K562 (cell line): ENCODE measurements around the gene NGDN.

Experiments used
- EZH2 ChIP-seq: IDR thresholded peaks from 2 replicates; pipeline ENCODE4 v1.6.1; 2012; ENCODE audit warnings: low read depth, mild to moderate bottlenecking, inconsistent platforms, low read length, borderline replicate concordance
- FOXM1 ChIP-seq, 2 experiments: fragments of 450-650 bp in 1 of 2; sonication (generic) in 1 of 2; formaldehyde crosslinking in 1 of 2; IDR thresholded peaks; 2 replicates each; pipeline versions ENCODE4 v1.6.1 to v1.9.0; 2017 to 2022; ENCODE audit warnings: low read depth in 2 of 2, mild to moderate bottlenecking in 2 of 2, missing genetic modification reagents in 1 of 2, moderate library complexity in 1 of 2
- HNRNPH1 ChIP-seq: fragments of 200-400 bp; formaldehyde crosslinking; optimal IDR thresholded peaks from 2 replicates; pipeline ENCODE3; 2017; ENCODE audit warnings: low read depth, mild to moderate bottlenecking, low read length, moderate library complexity
- MITF ChIP-seq: IDR thresholded peaks from 2 replicates; pipeline ENCODE4 v1.6.1; 2014; ENCODE audit warnings: antibody characterized with exemption
- POLR2A ChIP-seq: fragments of 450-650 bp; conservative IDR thresholded peaks from 2 replicates; pipeline ENCODE4 v1.6.1; 2016
- POLR2AphosphoS2 ChIP-seq: IDR thresholded peaks from 2 replicates; pipeline ENCODE4 v1.6.1; 2012; ENCODE audit warnings: low read length, improper control_type of control experiment
- YY1 ChIP-seq, 3 experiments: IDR thresholded peaks; 2 replicates each; pipeline ENCODE4 v1.6.1; 2011; ENCODE audit warnings: low read length in 2 of 3, mild to moderate bottlenecking in 2 of 3, moderate library complexity in 2 of 3, borderline replicate concordance in 1 of 3, control low read depth in 1 of 3, low read depth in 1 of 3; ENCODE audit not compliant: insufficient read depth in 3 of 3, insufficient replicate concordance in 2 of 3, control insufficient read depth in 1 of 3, insufficient read length in 1 of 3; ENCODE audit errors: extremely low read depth in 1 of 3
- ZNF263 ChIP-seq: sonication (generic); formaldehyde crosslinking; IDR thresholded peaks from 2 replicates; pipeline ENCODE4 v1.8.0; 2022; ENCODE audit warnings: mild to moderate bottlenecking, missing genetic modification reagents, borderline replicate concordance
- ZNF707 ChIP-seq: fragments of 250-450 bp; sonication (Bioruptor Pico); conservative IDR thresholded peaks from 2 replicates; pipeline ENCODE4 v1.8.0; 2022; ENCODE audit warnings: inconsistent platforms, mild to moderate bottlenecking, moderate library complexity

- TF ChIP-seq HNRNPH1 (no peak), FOXM1 (IDR thresholded peaks at IDR 0.05; ENCODE audit: low read depth) (no peak), FOXM1 (CRISPR knock-in tag; IDR thresholded peaks at IDR 0.05; ENCODE audit: low read depth) (no peak), ZNF263 (CRISPR knock-in tag) (no peak), YY1 (IDR thresholded peaks at IDR 0.05; ENCODE audit: borderline replicate concordance in 1 of 3, control insufficient read depth in 1 of 3, extremely low read depth in 1 of 3, insufficient read depth in 3 of 3, insufficient read length in 1 of 3, insufficient replicate concordance in 2 of 3, low read depth in 1 of 3, low read length in 2 of 3) (no peak), POLR2AphosphoS2 (no peak), EZH2 (no peak), POLR2A (no peak), MITF (no peak), ZNF707 (CRISPR knock-in tag) (no peak)
Measured at GRCh38 chr14:23469906-23470403, 452 bp downstream of the NGDN start.
